CD4-positive, alpha-beta T cell treated with Interferon alpha-2 for 1 hour (primary cell): ENCODE results near the gene ZMYND8.
"Not testable (repeated sequence)": the region's sequence is repeated elsewhere in the genome, so short reads cannot be mapped to it uniquely, and the experiment has no call there.

Experiments
- DNase-seq, 2 donors: peaks; one replicate each; pipeline ENCODE4 v3.0.0-alpha.2; 2020 to 2022

Gene ZMYND8

DNA sequence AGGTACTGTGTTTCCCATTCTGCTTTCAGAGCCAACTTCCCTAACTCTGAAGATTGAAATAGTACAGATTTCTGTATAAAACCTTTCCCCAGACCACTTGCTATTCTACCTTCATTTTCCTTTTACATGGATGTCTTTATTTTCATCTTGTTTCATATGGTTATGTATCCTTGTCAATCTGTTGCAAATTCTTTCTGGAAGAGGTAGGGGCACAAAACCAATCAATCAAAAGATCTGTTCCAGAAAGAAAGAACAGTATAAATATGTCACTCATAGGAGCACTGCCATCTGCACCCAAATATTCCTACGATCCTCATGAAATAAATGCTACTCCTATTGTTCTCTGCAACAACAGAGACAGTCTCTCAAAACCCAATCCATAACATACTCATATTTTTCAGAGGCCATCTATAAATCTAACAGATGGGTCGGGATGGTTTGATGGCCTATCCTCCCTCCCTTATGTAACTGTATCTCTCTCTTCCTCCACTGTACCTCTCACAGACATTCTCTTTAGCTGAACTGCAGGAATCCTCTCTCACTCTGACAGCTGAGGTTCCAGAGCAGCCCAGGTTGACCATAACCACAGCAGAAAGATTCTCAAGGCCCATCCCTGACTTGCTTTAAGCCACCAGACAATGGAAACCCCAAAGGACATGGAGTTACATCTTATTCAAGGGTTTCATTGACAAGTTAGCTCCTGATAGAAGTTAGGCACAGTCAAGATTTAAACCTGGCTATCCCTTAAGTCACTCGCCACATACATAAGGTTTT, 112.8 kb downstream of the ZMYND8 start:
- DNase-seq: no peak

DNA sequence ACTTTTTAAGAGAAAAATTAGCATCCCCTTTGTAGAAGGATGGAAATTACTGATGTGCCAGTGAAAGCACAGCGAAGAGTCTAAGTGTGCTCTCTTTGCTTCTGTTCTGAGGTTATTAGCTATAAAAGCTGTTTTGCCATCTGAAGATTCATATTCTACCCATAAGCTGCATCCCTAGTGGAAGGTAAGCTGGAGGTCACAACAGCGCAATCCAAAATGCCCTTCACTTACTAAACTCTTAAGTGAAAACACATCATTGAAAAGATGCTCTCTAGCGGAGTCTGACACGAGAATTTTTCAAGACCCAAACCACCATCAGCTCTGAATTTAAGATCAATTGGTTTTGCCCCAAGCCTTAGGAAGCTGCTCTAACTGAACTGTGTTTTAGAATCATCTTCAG, 113.5 kb downstream of the ZMYND8 start:
- DNase-seq: no peak

DNA sequence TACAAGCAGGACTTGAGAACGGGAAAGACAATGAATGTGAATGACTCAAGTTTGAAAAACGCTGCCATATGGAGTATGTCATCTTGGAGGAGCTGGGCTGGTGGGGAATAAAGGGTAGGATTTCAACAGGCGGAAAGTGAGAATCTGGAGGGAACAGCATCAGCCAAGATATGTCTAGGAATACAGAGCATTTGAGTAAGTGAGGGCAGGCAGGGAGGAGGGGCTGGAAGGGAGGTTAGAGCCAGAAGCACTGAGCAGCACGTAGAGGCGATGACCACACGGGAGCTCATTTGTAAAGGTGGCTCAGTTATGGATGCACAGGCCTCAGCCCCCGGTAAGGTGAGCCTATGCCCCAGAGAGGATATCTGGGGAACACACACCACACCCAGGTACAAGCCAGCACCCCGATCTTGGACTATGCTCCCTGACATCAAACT, 115.1 kb downstream of the ZMYND8 start:
- no peak for DNase-seq

DNA sequence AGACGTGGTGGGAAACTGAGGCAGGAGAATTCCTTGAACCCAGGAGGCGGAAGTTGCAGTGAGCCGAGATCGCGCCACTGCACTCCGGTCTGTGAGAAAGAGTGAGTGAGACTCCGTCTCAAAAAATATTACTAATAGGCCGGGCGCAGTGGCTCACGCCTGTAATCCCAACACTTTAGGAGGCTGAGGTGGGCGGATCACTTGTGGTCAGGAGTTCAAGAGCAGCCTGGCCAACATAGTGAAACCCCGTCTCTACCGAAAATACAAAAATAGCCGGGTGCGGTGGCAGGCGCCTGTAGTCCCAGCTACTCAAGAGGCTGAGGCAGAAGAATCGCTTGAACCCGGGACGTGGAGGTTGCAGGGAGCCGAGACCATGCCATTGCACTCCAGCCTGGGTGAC, 116.4 kb downstream of the ZMYND8 start:
- not testable (repeated sequence) for DNase-seq

DNA sequence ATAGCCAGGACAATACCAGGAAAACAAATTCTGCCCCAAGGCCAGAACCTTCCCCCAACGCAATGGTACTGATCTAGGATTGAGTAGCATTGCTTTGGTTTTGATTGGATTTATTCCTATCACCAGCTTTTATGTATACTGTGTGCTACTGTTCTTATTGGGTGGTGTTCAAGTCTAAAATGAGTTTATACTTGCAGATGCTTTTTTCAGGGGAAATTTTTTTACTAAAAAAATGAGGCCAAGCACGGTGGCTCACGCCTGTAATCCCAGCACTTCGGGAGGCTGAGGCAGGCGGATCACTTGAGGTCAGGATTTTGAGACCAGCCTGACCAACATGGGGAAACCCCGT, 116.8 kb downstream of the ZMYND8 start:
- DNase-seq: no peak

DNA sequence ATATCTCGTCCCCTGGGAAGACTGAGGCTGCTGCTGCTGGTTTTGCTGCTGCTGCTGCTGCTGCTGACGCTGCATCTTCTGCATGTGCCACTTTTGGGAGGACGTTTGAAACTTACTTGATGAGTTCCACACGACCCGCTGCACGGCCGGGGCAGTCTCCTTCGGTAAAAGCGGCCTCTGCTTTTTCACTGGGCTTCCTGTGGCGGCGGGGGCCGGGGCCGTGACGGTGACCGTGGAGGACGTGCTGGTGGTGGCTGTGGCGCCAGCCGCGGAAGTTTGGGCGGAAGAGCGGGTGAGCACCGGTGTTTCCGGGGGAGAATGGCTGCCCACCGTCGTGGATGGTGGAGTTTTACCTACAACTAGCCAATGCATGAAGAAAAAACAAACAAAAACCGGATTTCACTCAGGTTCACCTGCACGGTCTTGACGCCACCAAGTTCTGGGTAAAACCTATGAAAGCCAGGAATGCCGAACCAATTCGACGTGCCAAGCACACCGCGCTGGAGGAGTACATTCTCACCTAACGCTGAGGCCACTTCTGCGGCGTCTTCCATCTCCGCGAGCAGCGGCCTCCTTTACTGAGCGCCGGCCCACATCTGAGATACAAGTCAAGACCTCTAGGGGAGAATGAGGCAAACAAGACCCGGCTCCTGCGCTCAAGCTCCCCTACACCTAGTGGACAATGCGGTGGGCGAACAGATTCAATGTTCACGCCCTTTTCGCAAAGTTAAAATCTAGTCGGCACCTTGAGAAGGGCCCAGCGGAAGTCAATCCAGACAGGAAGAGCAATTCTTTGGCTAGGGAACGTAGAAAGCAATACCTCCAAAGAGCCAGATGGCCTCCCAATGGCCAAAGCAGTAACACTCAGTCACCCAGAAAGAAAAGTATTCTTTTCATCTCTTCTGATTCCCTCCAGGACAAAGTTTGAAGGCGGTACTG, 117.5 kb downstream of the ZMYND8 start:
- no peak for DNase-seq

DNA sequence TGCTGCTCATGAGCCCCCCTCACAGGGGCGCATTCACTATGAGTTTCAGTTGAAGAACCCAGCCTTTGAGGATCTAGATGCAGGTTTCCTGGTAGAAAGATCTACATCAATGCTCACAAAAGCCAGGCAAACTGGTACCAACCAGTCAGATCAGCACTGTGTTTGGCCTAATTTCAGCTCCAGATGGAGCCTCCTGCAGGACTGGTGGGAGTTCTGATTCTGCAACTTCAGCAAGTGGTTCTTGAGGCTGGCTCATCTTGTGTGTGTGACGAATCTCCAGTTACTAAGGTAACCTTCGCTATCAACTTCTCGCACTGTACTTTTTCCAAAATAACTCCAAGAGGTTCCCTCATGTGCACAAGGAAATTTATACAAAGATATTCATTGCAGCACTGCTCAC, 118.8 kb downstream of the ZMYND8 start:
- DNase-seq: no peak

DNA sequence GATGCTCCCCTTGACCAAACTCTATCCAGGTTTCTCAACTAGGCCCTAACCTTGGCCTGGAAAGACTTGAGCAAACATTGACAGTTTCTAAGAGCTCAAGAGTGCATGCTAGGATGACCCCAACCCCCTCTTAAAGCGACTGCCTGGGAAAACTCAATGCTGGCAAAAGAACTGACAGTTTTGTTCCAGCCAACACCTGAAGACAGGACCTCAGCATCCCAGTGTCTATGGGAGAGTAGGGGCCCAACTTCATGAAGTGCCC, 119.9 kb downstream of the ZMYND8 start:
- no peak for DNase-seq

DNA sequence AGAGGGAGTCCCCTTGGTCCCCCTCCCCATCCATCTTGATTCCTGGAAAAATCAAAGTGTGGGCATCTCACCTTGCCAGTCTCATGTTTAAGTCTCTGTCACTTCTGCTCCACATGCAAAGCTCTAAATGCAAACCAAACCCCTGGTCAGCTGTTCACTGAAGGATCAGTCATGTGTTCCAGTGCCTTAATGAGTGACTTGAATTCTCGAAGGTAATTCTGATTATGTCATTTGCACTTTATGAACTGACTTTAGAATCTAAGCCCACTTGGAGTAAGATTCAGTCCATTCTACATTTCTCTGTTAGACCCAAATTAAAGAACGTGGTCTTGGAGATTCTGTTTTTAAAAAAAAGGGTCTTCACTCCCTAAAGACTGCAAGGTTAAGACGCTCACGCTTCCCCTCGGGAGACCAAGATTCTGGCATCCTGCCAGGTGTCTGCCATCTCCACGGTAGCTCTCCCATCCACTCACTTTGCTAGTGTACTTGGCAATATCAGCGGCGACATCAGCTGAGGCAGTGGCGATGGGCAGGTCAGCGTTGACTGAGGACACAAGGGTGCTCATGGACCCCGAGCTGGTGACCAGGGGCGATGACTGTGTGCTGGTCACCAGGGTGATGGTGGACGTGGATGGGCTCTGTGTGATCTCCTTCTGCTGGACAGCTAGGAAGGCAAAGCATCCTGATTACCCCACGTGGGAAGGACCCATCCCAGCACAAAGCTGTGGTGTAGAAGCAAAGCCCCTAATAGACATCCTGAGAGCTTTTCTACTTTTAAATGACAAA, 120.5 kb downstream of the ZMYND8 start:
- no peak for DNase-seq

DNA sequence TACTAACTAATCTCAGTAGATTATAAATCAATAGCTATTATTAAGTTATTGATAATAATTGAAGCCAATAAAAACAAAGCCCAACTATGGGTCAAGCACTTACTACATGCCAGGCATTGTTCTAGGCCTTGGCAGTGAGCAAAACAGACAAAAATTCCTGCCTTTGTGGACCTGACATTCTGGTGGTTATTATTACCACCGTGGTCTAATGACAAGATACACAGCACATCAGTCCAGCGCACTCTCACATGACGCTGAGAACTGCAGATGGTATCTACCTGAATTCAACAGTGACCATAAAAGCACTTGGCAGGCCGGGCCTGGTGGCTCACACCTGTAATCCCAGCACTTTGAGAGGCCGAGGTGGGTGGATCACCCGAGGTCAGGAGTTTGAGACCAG, 121.4 kb downstream of the ZMYND8 start:
- no peak for DNase-seq

DNA sequence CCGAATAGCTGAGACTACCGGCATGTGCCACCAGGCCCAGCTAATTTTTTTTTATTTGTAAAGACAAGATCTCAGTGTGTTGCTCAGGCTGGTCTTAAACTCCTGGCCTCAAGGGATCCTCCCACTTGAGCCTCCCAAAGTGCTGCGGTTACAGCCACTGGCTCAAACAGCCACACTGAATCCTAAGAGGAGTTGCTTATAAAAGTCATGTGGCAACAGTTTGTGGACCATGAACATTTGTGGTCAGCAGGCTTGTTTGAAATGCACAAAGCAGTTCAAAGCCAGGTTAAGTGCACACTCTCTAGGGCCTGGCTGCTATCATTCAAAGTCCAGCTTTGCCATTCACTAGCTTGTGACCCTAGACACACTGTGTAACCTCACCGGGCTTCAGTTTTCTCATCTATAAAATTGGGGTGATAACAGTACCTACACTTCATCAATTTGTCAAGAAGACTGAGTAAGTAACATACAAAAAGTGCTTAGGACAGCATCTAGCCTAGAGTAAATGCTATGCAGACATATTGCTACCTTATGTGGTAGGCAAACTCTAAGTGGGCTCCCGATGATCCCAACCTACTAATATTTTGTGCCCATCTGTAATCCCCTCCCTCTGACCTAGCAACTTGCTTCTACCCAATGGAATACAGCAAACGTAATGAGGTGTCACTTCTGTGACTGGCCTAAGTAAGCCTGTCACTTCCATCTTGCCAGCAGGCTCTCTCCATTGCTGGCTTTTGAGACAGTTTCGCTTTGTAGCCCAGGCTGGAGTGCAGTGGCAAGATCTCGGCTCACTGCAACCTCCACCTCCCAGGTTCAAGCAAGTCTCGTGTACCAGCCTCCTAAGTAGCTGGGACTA, 122.9 kb downstream of the ZMYND8 start:
- DNase-seq: no peak

DNA sequence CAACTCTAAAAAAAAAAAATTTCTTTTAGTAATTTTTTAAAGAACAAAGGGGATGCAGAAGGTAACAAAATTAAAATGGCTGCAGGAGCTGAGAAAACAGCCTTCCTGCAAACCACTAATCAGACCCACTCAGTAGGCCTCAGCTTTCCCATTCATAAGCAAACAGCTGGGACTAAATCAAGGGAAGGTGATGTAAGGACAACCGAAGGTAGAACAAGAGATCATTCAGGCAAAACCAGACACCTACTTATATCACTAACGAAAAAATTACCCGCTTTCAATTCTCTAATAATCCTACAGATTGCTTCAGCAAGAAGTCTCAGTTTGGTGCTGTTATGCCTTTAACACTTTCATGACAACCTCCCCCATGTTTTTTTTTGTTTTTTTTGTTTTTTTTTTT, 124.0 kb downstream of the ZMYND8 start:
- no peak for DNase-seq

DNA sequence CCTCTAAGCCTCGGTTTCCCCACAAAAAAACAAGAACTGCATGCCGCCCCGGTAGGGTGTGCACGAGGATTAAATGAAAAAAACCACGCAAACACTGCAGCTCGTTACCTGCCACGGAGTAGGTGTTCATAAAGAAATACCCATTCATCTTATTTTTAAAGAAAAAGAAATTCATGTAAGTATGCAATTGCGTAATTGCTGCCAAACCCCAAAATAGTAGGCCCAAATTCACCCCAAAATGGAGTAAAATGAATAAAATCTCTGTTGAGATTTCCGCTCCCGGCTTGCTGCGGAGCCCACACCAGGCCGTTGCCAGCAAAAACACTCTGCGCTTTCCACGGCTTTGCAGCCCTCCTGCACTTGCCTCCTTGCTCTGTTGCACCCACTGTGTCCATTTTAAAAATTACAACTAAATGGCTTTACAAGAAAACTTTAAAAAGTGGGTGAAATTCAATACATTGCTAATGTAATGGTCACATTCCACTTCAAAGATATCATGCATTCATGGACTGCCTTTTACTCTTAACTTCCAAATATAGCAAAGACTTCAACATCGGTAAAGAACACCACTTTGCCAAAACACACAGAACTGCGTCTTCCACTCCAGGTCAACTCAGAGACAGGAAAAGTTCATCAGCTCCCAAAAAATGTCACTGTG, 125.0 kb downstream of the ZMYND8 start:
- no peak for DNase-seq

DNA sequence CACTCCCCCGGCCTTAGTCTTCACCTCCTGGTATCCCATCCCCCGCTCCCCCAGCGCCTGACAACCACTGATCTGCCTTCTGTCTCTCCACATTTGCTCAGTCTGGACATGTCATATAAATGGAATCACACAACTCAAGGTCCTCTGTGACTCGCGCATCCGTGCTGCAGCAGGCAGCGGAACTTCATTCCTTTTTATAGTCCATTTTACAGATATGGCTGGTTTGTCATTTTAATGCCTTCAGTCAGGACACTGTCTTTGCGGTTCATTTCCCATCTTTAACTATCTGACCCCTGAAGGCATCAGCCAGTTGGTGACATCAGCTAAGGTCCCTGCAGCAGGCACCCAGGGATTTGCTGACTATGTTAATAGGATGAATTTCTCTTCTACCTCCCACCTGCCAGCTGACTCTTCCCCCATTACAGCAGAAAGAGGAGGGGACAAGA, 125.7 kb downstream of the ZMYND8 start:
- no peak for DNase-seq

DNA sequence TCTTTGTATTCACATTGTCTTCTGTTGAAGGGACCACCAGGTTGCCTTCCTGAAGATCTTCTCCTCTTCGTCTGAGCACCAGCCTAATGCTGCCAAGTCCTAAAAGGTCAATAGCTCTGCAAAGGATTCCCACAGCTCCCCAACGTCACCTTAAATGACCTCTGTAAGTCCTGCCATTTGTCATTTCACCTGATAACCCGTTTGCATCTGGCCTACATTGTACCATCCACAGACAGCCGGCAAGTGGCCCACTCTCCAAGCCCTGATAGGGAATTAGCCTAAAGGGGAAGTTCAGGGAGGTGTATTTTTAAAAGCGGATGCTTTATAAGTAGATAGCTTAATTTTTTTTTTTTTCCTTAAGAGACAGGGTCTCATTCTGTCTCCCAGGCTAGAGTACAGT, 127.8 kb downstream of the ZMYND8 start:
- no peak for DNase-seq

DNA sequence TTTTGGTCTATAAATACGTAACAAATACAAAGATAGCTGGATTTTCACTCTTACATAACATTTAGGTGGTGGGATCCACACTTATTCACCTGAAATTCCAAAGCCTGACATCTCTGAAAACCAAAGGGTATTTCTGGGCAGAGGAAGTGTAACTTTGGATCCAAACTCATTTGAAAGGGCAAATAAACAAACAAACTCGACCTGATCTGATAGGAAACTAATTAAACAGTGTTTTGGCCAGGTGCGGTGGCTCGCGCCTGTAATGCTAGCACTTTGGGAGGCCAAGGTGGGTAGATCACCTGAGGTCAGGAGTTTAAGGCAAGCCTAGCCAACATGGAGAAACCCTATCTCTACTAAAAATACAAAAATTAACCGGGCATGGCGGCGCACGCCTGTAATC, 128.9 kb downstream of the ZMYND8 start:
- DNase-seq: no peak

DNA sequence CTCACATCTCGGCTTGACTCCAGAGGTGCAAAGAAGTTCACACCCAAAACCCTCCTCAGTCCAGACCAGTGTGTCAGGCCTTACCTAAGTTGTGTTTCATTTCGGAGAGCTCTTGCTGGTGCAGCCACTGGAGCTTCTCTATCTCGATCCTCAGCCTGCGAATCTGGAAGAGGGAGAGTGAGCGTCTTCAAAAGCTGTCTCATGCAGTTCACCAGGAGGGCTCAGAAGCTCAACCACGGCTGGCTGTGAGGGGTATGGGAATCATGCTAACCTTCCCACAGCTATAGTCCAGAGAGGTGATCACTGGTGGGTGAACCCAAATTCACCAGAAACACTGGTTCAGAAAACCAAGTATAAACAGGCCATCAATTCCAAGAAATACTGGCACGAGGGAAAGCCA, 129.4 kb downstream of the ZMYND8 start:
- DNase-seq: no peak

DNA sequence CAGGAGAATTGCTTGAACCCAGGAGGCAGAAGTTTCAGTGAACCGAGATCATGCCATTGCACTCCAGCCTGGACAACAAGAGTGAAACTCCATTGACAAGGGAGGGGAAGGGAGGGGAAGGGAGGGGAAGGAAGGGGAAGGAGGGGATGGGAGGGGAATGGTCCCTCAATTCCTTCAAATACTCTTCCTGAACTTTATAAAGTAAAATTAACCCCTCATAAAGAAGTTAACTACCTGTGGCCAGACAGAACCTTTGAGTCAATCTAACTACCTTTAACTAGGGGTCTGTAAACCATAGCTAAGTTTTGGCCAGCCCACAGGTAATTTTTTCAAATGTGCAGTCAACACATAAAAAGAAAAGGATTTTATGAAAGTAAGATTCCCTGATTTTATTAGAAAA, 131.0 kb downstream of the ZMYND8 start:
- DNase-seq: no peak

DNA sequence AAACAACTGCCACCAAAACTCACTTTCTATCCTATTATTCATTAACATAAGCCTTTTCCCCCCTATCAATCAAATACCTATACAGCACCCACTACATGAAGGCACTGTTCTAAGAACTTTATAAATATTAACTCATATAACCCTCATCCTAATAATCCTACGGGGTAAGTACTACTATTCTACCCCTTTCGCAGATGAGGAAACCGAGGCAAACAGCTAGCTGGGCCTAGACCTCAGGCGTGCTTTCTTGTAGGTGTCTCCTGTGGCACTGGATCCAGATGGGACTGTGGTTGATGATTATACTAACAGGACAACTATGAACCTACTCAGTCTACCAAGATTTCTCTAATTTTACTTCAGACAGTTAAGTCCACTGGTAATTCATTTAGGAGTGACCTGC, 131.6 kb downstream of the ZMYND8 start:
- no peak for DNase-seq

DNA sequence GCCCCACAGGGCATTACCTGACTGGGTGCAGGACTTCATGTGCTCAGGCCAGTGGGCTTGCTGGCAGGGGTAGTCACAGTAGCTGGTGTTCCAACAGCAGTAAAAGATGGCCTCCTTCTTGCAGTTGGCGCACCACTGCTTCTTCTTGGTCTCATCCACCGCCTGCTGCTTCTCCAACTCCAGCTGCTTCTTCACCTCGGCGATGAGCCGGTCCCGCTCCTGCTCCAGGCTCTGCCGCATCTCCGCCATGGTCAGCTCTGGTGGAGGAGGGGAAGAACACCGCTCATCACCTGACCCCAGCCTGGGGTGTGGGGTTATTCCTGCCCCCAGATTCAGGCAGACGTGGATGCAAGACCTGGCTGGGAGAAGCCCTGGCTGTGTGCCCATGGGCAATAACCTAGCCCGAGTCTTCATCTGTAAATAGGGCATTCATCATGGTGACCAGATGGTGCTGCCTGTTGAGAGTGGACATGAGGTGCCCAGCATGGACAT, 132.2 kb downstream of the ZMYND8 start:
- DNase-seq: no peak

DNA sequence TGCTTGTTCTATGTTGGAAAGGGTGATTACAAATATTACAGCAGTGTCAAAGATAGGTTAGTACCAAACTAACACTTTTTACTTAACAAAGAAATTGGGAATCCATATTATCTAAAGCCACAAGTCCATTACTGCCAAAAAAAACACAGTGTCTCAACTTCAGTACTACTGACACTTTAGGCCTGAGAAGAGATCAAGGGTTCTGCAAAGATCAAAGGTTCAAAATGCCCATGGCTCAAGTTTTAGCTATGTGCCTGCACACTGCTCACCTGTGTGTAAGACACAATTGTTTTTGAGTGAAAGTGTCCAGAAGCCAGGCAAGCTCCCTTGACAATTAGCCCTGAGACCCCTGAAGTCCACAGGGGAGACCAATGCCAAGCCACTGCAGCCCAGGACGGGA, 132.6 kb downstream of the ZMYND8 start:
- DNase-seq: no peak
